ENCODE data around the gene PAK4.

The PAK4 gene

GRCh38 chr19:39165857-39166256 lies 40.3 kb downstream of the PAK4 start:
- DNase-seq (ENCODE audit: low read depth in 2 of 2): no peak

DNA sequence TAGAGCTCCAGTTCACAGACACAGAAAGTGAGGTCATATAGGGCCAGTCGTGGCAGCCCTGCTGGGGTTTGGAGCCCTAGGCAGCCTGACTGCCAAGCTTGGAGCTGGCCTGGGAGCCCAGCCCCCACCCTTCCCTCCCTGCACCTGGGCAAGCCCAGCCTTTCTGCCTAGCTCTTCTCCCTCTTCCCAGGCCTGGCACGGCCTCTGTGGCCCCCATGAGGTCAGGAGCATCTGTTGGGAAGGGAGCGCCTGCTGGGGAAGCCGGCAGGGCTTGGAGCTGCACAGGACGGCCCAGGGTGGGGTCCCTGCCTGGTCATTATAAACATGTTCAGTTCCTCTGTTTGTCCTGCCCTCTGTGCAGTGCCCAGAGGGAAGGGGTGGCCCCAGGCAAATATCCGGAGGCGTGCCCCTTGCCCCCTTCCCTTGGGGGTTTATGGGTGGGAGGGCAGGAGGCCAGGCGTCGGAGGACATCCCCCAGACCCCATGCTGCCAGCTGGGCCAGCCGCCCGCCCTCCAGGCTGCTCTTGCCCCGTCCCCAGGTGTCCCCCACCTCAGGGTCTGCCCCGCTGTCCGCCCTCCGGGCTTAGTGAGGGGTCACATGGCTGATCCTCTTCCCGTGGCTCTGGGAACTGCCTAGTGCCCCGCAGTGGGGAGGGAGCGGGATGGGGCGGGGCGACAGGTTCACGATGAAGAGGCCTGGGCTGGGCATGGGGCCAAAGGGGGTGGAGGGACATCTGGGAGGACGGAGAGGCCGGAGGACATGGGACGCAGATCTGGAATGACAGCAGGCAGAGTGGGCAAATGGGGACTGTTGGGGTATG lies 41.2 kb downstream of the PAK4 start:
- no peak for DNase-seq (ENCODE audit: low read depth in 2 of 2)

- DNase-seq (ENCODE audit: low read depth in 2 of 2): no peak
Observed at GRCh38 chr19:39167461-39168257, 42.1 kb downstream of the PAK4 start.

DNA sequence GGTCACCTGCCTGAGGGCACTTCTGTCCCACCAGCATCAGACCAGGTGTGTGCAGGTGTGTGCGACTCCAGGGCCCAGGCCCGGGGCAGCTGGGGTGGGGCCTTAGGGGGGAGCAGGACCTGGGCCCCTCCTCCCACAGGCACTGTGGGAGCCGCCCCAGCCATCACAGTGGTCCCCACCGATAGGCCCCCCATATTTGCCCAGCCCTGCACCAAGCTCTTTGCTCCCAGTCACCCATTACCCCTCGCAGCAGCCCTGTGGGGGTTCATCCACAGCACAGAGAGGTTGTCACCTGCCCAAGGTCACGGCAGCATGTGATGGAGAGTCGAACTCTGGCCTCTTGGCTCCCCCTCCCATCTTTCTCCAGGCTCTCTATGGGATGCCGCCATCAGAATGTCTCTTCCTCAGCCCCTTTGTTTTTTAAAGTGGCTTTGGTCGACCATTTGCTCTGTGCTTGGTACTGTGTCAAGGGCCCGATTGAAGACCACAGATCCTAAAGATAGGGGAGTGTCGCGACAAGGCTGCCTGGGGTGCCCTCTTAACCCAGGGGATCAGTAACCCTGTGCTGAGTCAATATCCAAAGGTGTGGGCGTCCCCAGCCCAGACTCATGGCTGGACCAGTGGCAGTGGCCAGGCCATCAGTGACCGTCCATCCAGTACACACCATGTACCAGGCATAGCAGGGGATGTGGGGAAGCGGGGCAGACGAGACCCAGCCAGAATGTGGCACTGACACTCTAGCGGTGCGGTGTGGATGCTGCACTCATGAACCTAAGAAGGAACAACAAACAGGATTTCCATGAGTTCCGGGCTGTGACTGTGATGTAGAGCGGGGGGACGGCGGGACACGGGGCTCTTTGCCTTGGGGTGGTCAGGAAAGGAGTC lies 42.9 kb downstream of the PAK4 start:
- no peak for DNase-seq (ENCODE audit: low read depth in 2 of 2)

DNA sequence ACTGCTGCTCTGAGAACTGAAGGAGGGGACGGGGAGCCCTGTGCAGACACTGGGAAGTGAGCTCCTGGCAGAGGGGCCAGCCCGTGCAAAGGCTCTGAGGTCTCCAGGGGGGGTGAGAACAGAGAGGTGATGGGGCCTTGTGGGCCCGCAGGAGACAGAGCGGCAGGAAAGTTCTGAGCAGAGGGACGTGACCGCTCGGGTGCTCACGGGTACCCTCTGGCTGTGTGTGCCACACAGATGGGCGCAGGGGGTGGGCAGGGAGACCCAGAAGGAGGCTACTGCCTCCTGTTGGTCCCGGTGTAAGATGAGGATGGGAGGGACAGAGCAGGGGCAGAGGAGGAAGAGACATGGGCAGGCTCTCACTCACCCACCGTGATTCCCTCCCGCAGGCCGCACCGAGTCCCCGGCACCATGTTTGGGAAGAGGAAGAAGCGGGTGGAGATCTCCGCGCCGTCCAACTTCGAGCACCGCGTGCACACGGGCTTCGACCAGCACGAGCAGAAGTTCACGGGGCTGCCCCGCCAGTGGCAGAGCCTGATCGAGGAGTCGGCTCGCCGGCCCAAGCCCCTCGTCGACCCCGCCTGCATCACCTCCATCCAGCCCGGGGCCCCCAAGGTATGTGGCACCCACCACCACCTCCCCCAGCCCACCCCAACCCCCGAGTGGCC lies 43.7 kb downstream of the PAK4 start:
- DNase-seq (ENCODE audit: low read depth in 2 of 2): no peak

DNA sequence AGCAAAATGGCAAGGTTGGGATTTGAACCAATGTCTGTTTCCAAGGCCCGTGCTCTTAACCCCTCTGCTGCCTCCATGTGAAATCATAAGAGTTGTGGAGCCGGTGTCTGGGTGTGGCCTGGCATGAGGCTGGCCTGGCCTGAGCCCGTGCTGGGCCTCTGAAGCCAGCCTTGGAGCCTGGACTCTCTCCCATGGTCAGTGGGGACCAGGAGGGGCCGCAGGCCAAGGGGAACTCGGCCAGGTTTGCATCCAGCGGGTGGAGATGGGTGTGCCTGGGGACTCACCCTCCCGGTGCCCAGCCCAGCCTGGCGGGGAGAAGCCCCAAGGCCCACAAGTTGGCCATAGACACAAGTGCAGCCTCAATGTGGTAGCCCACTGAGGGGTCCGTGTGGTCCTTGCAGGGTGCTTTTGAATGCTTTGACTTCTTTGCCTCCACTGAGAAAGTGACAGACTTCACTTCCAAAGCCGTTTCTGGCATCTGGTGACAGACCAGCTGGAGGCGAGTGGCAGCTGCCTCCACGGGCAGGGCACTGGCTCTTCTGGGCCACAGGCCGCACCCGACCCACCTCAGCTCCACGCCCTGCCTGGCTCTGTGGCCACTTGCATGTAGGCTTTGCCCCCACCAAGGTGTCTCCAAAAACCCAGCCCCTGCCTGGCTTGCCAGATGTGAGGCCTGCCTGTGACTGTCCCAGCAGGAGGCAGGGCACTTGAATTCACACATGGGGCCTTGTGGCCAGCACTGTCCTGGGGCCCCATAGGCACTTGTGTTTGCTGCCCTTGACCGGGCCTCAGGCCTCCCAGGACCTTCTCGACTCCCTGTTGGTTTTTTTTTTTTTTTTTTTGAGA lies 45.0 kb downstream of the PAK4 start:
- DNase-seq (ENCODE audit: low read depth in 2 of 2): no peak

DNA sequence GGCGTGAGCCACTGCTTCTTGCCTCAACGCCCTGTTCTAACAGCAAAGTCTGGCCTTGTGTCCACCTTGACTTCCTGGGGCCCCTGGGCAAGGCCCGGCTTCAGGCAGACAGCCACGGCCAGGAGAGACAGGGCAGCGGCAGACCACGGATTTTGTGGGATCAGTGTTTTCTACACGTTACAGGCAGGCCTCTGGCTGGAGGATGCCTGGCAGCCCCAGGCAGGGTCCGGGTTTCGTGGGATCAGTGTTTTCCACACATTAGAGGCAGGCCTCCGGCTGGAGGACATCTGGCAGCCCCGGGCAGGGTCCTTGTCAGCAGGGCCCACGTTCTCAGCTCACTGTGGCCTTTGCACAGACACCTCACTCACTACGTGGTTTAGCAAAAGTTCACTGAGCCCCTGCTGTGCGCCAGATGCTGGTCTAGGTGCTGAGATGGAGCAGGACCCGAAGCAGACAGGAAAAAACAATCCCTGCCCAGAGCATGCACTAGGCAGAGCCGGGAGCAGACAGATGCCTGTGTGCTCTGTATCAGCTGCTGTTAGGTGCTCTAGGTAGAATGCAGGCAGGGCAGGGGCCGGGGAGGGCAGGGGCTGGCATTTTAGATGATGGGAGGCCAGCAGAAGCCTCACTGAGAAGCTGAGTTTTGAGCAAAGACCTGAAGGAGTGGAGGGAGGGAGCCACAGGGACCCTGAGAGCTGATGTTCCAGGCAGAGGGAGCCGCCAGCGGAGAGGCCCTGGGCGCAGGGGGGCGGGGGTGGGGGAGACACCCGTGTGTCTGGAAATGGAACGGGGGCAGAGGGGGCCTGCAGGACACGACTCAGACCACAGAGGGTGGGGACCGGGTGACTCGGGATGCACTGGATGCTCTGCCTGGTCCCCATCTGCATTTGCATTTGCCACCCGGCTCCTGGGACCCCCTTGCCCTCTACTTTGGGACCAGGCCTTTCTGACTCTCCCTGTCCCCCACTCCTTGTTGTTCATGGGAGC lies 46.2 kb downstream of the PAK4 start:
- no peak for DNase-seq (ENCODE audit: low read depth in 2 of 2)

DNA sequence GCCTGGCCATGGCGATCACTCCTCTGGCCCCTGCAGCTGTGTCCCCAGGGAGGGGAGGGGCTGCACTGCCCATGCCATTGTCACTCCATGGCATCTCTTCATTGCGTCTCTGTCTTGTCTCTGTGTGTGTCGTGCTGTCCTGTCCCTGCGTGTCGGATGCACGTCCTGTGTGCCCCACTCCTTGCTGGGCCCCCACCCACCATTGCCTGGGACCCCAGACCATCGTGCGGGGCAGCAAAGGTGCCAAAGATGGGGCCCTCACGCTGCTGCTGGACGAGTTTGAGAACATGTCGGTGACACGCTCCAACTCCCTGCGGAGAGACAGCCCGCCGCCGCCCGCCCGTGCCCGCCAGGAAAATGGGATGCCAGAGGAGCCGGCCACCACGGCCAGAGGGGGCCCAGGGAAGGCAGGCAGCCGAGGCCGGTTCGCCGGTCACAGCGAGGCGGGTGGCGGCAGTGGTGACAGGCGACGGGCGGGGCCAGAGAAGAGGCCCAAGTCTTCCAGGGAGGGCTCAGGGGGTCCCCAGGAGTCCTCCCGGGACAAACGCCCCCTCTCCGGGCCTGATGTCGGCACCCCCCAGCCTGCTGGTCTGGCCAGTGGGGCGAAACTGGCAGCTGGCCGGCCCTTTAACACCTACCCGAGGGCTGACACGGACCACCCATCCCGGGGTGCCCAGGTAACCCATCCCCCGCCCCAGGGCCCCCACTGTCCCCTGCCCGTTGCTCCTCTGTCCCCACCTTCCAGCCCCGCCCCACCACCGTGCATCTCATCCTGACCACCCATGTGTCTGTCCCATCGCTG lies 47.3 kb downstream of the PAK4 start:
- no peak for DNase-seq (ENCODE audit: low read depth in 2 of 2)

DNA sequence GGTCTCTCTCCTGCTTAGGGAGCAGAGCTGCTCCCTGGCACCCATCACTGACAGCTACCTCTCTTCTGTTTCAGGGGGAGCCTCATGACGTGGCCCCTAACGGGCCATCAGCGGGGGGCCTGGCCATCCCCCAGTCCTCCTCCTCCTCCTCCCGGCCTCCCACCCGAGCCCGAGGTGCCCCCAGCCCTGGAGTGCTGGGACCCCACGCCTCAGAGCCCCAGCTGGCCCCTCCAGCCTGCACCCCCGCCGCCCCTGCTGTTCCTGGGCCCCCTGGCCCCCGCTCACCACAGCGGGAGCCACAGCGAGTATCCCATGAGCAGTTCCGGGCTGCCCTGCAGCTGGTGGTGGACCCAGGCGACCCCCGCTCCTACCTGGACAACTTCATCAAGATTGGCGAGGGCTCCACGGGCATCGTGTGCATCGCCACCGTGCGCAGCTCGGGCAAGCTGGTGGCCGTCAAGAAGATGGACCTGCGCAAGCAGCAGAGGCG lies 48.0 kb downstream of the PAK4 start:
- DNase-seq (ENCODE audit: low read depth in 2 of 2): no peak

- no peak for DNase-seq (ENCODE audit: low read depth in 2 of 2)
Observed at GRCh38 chr19:39174142-39174541, 48.6 kb downstream of the PAK4 start.

DNA sequence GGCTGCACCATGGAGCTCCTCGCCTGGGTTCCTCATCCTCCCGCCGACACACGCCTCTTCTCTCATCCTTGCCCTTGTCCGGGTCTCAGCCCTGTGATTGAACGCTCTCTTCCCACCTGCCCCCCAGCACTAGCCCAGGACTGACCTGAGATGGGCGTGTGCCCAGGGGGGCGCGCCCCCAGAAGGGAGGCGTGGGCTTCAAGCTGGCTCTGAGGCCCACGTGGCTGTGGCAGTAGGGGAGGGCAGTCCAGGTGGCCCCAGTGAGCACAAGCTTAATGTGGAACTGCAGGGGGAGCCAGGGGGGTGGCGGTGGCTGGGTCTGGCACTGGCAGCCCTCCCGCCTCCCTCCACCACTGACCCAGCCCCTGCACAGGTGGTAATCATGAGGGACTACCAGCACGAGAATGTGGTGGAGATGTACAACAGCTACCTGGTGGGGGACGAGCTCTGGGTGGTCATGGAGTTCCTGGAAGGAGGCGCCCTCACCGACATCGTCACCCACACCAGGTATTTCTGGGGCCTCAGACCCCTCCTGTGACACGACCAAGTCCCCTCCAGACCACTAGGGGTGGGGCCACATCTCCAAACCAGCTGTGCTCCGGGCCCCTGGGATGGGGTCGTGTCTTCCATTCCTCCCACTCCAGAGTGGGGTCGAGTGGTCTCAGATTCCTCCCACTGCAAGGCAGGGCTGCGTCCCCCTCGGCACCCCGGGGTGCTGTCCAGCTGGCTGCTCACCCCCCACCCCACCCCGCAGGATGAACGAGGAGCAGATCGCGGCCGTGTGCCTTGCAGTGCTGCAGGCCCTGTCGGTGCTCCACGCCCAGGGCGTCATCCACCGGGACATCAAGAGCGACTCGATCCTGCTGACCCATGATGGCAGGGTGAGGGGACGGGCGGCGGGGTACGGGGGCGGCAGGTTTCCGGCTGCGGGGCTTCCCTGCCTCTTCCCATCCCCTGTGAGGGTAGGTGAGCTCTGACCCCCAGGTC lies 49.3 kb downstream of the PAK4 start:
- DNase-seq (ENCODE audit: low read depth in 2 of 2): no peak

GRCh38 chr19:39175564-39175963 lies 50.0 kb downstream of the PAK4 start:
- DNase-seq (ENCODE audit: low read depth in 2 of 2): no peak

DNA sequence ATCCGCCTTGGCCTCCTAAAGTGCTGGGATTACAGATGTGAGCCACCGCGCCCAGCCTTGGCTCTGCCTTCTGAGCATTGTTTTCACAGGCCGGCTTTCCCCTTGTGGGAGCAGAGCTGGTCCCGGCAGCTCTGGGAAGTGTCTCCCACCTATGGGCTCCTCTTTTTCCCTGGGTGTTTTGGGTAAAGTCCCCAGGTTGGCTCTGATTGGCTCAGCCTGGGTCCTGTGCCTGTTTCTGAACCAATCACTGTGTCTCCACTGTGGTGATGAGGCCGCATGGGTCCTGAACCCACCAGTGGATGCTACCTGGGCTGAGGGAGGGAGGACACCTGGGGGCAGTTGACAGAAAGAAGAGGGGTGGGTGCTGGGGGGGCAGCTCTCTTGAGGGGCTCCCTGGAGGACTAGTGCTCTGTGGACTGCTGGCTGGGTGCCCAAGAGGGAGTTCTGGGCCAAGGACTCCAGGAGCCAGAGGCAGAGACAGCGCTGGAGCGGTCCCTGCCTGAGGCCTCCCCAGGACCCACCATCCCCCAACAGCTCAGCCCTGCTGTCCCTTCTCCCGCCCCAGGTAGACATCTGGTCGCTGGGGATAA lies 51.6 kb downstream of the PAK4 start:
- no peak for DNase-seq (ENCODE audit: low read depth in 2 of 2)

DNA sequence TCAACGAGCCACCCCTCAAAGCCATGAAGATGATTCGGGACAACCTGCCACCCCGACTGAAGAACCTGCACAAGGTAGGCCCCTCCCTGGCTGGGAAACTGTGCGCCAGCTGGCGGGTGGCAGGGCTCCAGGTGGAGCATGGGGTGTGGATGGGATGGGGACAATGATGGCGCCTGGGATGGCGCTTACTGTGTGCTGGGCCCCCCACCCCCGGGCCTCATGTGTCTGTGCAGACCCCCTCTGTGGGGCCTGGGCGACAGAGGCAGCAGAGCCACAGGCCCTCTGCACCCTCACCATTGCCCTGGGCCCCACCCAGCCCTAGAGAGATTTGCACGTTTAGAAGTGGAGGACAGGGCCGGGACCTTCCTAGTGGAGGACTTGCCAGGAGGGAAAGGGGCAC lies 52.1 kb downstream of the PAK4 start:
- DNase-seq (ENCODE audit: low read depth in 2 of 2): no peak

- DNase-seq (ENCODE audit: low read depth in 2 of 2): no peak
Observed at GRCh38 chr19:39178296-39179006, 52.9 kb downstream of the PAK4 start.

DNA sequence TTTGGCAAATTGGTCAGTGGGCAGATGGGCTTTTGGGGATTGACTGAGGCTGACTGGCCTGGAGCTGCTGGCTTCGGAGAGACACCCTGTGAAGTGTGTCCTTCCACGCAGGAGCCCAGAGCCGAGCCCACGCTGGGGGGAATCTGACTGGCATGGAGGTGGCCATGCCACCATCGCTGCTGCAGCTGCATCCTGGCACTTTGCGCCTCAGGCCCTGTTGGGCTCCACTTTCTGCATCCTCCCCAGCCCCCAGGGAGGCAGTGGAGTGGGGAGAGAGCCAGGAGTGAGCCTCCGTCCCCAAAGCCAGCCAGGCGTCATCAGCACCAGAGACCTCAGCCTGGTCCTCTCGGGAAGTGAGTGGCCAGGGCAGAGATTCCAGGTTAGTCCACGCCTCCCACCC lies 54.2 kb downstream of the PAK4 start:
- DNase-seq (ENCODE audit: low read depth in 2 of 2): no peak

All from stimulated activated CD4-positive, alpha-beta T cell treated with anti-CD3 and anti-CD28 coated beads, Interleukin-4, amount 100 ng/mL, for 48 hours (primary cell).